GM04503 (cell line): Measurements from ENCODE around the gene EYS.

ENCODE experiments used
- DNase-seq: peaks from one replicate; pipeline ENCODE4 v3.0.0-alpha.2; 2012; ENCODE audit warnings: low read depth

The EYS gene

DNA sequence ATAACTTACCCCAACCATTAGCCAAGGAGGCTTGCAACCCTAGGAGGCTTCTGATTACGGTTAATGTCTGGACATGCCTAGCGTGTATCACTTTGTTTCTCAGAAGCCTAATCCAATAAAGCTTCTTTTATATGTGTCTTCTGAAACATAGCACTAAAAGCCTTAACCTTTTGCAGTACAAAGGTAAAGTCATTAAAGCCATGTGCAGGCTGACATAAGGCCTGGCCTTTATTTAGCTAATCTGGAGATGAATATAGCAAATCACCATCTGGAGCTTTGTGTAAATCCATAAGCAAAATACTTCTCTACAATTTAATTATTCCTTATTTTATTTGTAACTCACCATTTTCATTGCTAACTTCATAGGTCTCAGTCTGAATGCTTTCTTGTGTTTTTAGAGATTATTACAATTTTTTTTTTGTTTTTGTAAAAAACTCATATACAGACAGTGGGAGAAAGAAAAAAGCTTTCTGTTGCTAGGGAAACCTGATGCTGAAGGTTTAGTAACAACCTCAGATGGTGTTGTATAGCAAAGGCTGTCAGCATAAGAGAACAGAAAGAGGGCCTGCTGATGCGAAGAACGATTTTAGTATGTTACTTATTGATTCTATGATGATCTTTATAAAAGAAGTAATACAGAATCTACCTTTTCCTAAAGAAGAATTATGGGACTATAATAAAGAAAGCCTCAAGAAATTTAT, at the start of gene EYS:
TSS of gene EYS (minus strand) at position 101 of the 701 bp plus-strand sequence. CDS start 211,816 bp downstream, outside the sequence.
- DNase-seq, result no peak

- no peak for DNase-seq
Measured at GRCh38 chr6:65746302-65746701, 39.3 kb upstream of the EYS start.

GRCh38 chr6:65745614-65746013, 38.6 kb upstream of the EYS start:
- DNase-seq, result no peak

- no peak for DNase-seq
Measured at GRCh38 chr6:65728879-65729479, 22.0 kb upstream of the EYS start.

GRCh38 chr6:65719101-65719500, 12.1 kb upstream of the EYS start:
- DNase-seq, result no peak

- no peak for DNase-seq
Measured at GRCh38 chr6:65711531-65711930, 4.5 kb upstream of the EYS start.

GRCh38 chr6:65709099-65709830, 2.2 kb upstream of the EYS start:
- no peak for DNase-seq

- DNase-seq, result no peak
Measured at GRCh38 chr6:65708162-65708561, 1.1 kb upstream of the EYS start.

- no peak for DNase-seq
Measured at GRCh38 chr6:65706436-65706835, 590 bp downstream of the EYS start.

- DNase-seq, result no peak
Measured at GRCh38 chr6:65701325-65701724, 5.7 kb downstream of the EYS start.

DNA sequence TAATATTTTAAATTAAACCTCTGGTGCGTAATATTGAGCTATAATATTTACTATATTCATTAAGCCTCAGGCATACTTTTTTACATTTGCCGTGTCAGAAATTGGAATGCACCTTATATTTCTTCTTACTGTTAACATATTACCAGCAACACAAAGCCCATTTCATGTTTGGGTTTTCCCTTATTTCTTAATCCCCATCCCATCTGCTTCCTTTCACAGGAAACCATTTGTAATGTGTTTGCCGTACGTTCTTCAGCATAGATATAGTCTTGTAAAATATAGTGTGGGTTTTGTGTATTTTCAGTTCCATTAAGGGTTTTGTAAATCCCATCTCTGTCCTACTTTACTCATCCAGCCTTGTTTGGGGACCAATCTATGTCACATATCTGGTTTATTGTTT, 6.5 kb downstream of the EYS start:
- no peak for DNase-seq

DNA sequence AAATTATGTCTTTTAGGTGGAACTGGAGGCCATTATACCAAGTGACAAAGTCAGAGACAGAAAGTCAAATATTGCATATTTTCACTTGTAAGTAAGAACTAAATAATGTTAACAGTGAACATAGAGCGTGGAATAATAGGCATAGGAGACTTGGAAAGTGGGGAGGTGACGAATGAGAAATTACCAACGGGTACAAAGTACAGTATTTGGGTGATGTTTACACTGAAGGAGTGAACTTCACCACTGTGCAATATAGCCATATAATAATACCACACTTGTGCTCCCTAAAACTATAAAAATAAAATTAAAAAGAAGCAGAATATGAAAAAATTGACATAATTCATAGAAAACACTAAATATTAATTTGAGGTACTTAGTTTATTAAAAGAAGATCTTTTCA, 14.9 kb downstream of the EYS start:
- DNase-seq, result no peak

DNA sequence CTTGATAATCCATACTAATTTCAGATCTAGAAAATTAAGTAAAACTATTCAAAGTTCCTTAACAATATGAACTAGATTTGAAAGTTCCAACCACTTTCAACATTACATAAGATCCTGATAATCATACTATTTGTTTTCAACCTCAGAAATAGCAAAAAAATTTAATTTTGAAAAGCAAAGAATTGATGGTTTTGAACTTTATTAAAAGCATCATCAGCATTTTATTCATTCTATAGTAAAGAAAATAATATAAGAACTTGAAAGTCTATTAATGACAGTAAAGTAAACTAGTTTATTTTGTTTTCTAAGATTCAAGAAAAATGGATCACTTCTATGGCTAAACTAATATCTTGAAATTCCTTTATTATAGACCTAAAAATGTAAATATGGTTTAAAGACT, 26.8 kb downstream of the EYS start:
- DNase-seq, result no peak

- DNase-seq, result no peak
Measured at GRCh38 chr6:65671922-65672321, 35.1 kb downstream of the EYS start.

- DNase-seq, result no peak
Measured at GRCh38 chr6:65667916-65668656, 38.9 kb downstream of the EYS start.

GRCh38 chr6:65650086-65650485, 56.9 kb downstream of the EYS start:
- no peak for DNase-seq

GRCh38 chr6:65649392-65649791, 57.6 kb downstream of the EYS start:
- DNase-seq, result no peak

- no peak for DNase-seq
Measured at GRCh38 chr6:65646544-65646943, 60.5 kb downstream of the EYS start.

GRCh38 chr6:65642776-65643175, 64.2 kb downstream of the EYS start:
- DNase-seq, result no peak

- DNase-seq, result no peak
Measured at GRCh38 chr6:65638047-65638831, 68.8 kb downstream of the EYS start.

DNA sequence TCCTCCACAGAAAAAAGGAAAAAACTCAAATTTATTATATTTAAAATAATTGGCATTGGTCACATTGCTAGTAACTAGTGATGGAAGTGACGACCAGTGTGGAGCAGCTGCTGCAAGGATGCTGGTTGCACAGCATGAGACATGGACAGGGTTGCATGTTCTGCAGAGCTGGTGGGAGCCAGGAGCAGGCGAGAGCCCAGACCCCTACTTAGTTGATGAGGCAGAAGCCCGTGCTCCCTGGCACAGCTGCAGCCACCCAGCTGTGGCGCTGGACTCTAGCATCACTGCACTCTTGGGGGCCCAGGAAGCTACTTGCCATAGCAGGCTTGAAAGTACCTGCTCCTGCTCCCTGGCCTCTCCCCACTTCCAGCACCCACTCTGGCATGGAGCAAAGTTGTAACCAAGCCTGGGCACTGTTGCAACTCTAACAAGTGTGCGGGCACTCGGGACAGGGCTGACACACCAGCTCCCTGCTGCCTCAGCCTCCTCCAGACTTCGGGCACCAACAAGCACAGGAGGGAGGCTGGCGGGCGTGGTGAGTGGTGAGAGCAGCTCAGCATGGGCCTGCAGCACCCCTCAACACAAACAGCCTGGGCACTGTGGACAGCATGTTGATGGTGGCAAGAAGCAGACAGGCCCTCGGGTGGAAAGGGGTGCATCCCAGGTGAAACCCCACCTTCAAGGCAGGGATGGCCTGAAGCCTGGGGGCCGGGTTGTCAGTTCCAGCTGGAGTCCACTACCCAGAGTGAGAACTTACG, 69.6 kb downstream of the EYS start:
- no peak for DNase-seq
